HCT116 (cell line): Measurements from ENCODE around the gene THSD7A. TPM values are rescaled to one million over a fixed set of nuclear protein-coding genes. Genes with fewer than 3 reads are reported as not detected.

Experiments
- ATAC-seq: fragments of 200-7000 bp; cut with Tn5 transposase; 2 replicates; pipeline ENCODE4 v1.9.1; 2020; ENCODE audit warnings: mild to moderate bottlenecking, moderate library complexity
- BruUV-seq: library from RNA; stranded (reverse); fragments of 400-500 nt; replicated peaks from 2 replicates; lab custom pipeline; 2021; lab: Mats Ljungman, UMichigan
- CTCF ChIA-PET: fragments of 300-600 bp; sonication (Branson Sonifier 250); formaldehyde crosslinking; loops from one replicate; lab custom pipeline; 2021; ENCODE audit warnings: antibody characterized with exemption; lab: Charles Lee
- POLR2A ChIA-PET: fragments of 300-600, 350-600 bp; sonication (Branson Sonifier 250); formaldehyde crosslinking; loops from one replicate; lab custom pipeline; 2021; ENCODE audit warnings: antibody characterized with exemption; lab: Charles Lee
- RAD21 ChIA-PET, 2 experiments: fragments of 300-600 bp; sonication (Branson Sonifier 250); formaldehyde crosslinking; loops; one replicate each; lab custom pipeline; 2023; ENCODE audit warnings: low total read pairs in 2 of 2; ENCODE audit not compliant: uncharacterized antibody in 2 of 2, unreplicated experiment in 2 of 2, low non-redundant PET in 1 of 2; lab: Charles Lee
- DNase-seq: peaks from one replicate; pipeline ENCODE4 v3.0.0-alpha.2; 2010; ENCODE audit warnings: low read depth, low spot score
- H2AFZ ChIP-seq: fragments of 200-600 bp; shearing (Covaris generic), sonication (generic); 2 replicates; pipeline ENCODE4 v1.6.1; 2017; ENCODE audit warnings: low read depth, mixed run types, mixed read lengths, antibody characterized with exemption, low read length; ENCODE audit not compliant: poor library complexity, severe bottlenecking
- H3K27ac ChIP-seq: 2 replicates; pipeline ENCODE4 v1.5.1; 2012; ENCODE audit warnings: low read depth, low read length
- H3K27me3 ChIP-seq: fragments of 200-600 bp; sonication (generic); 2 replicates; pipeline ENCODE4 v1.6.1; 2016; ENCODE audit warnings: mixed run types, low read length, mixed read lengths; ENCODE audit not compliant: insufficient read depth
- H3K36me3 ChIP-seq, 2 experiments: fragments of 200-500 bp in 1 of 2; fragments of 200-600 bp in 1 of 2; sonication (Bioruptor generic) in 1 of 2; sonication (generic) in 1 of 2; 2 replicates each; pipeline versions ENCODE4 v1.5.1 to v1.6.1; 2014 to 2016; ENCODE audit warnings: low read length in 2 of 2, inconsistent platforms in 1 of 2, mixed read lengths in 1 of 2, mixed run types in 1 of 2; ENCODE audit not compliant: insufficient read depth in 2 of 2, control insufficient read depth in 1 of 2
- H3K4me1 ChIP-seq, 2 experiments: fragments of 200-600 bp in 1 of 2; sonication (generic) in 1 of 2; 2 replicates each; pipeline versions ENCODE4 v1.5.1 to v1.6.1; 2012 to 2017; ENCODE audit warnings: low read length in 2 of 2, inconsistent platforms in 1 of 2, mild to moderate bottlenecking in 1 of 2, mixed read lengths in 1 of 2, mixed run types in 1 of 2, moderate library complexity in 1 of 2; ENCODE audit not compliant: insufficient read depth in 2 of 2, control insufficient read depth in 1 of 2
- H3K4me2 ChIP-seq: fragments of 200-600 bp; sonication (generic); 2 replicates; pipeline ENCODE4 v1.6.1; 2017; ENCODE audit warnings: mixed run types, low read length, mixed read lengths
- H3K4me3 ChIP-seq, 2 experiments: fragments of 200-600 bp in 1 of 2; sonication (generic) in 1 of 2; replicated peaks in 1 of 2; 2 replicates each; pipeline ENCODE4 v1.5.1; 2011 to 2016; ENCODE audit warnings: low read length in 2 of 2, control low read depth in 1 of 2, low read depth in 1 of 2, mild to moderate bottlenecking in 1 of 2, mixed read lengths in 1 of 2, mixed run types in 1 of 2
- H3K79me2 ChIP-seq: fragments of 200-600 bp; sonication (generic); 2 replicates; pipeline ENCODE4 v1.6.1; 2017; ENCODE audit warnings: mild to moderate bottlenecking, mixed run types, low read length, moderate library complexity, mixed read lengths; ENCODE audit not compliant: insufficient read depth
- H3K9ac ChIP-seq: fragments of 200-600 bp; sonication (generic); 2 replicates; pipeline ENCODE4 v1.6.1; 2016; ENCODE audit warnings: low read length, mixed read lengths
- H3K9me2 ChIP-seq: fragments of 200-600 bp; sonication (generic), shearing (Covaris generic); 2 replicates; pipeline ENCODE4 v1.6.1; 2017; ENCODE audit warnings: mixed run types, mild to moderate bottlenecking, moderate library complexity; ENCODE audit not compliant: insufficient read depth
- H3K9me3 ChIP-seq, 2 experiments: fragments of 200-500 bp in 1 of 2; fragments of 200-600 bp in 1 of 2; sonication (Bioruptor generic) in 1 of 2; sonication (generic) in 1 of 2; 2 replicates each; pipeline ENCODE4 v1.6.1; 2014 to 2017; ENCODE audit warnings: low read length in 2 of 2, mixed read lengths in 2 of 2, inconsistent platforms in 1 of 2, low read depth in 1 of 2, mild to moderate bottlenecking in 1 of 2, mixed run types in 1 of 2, moderate library complexity in 1 of 2; ENCODE audit not compliant: control insufficient read depth in 1 of 2, insufficient read depth in 1 of 2
- H4K20me1 ChIP-seq: fragments of 200-600 bp; sonication (generic), shearing (Covaris generic); 2 replicates; pipeline ENCODE4 v1.6.1; 2017; ENCODE audit warnings: mixed run types, mild to moderate bottlenecking, moderate library complexity; ENCODE audit not compliant: insufficient read depth
- CBX3 ChIP-seq: IDR thresholded peaks from 2 replicates; pipeline ENCODE4 v1.6.1; 2012; ENCODE audit warnings: low read depth
- CEBPB ChIP-seq: IDR thresholded peaks from 2 replicates; pipeline ENCODE4 v1.6.1; 2012; ENCODE audit warnings: low read depth
- EGR1 ChIP-seq: IDR thresholded peaks from 2 replicates; pipeline ENCODE4 v1.6.1; 2012; ENCODE audit warnings: low read depth
- ELF1 ChIP-seq: IDR thresholded peaks from 2 replicates; pipeline ENCODE4 v1.6.1; 2012; ENCODE audit warnings: low read depth, borderline replicate concordance
- EZH2 ChIP-seq: fragments of 200-600 bp; sonication (generic); IDR thresholded peaks from 2 replicates; pipeline ENCODE4 v1.6.1; 2017; ENCODE audit warnings: antibody characterized with exemption, mixed run types
- EZH2phosphoT487 ChIP-seq: fragments of 200-600 bp; IDR thresholded peaks from 2 replicates; pipeline ENCODE4 v1.6.1; 2018; ENCODE audit warnings: antibody characterized with exemption, borderline replicate concordance
- FOSL1 ChIP-seq: IDR thresholded peaks from 2 replicates; pipeline ENCODE4 v1.6.1; 2012; ENCODE audit warnings: low read depth
- JUND ChIP-seq: IDR thresholded peaks from 2 replicates; pipeline ENCODE4 v1.6.1; 2012
- POLR2A ChIP-seq: IDR thresholded peaks from 2 replicates; pipeline ENCODE4 v1.7.0; 2011; ENCODE audit warnings: borderline replicate concordance; ENCODE audit not compliant: insufficient read depth, insufficient read length; ENCODE audit errors: extremely low read depth
- RAD21 ChIP-seq: IDR thresholded peaks from 2 replicates; pipeline ENCODE4 v1.6.1; 2012; ENCODE audit warnings: low read depth, mild to moderate bottlenecking
- SIN3A ChIP-seq: IDR thresholded peaks from 2 replicates; pipeline ENCODE4 v1.6.1; 2012; ENCODE audit warnings: low read depth
- SRF ChIP-seq: IDR thresholded peaks from 2 replicates; pipeline ENCODE4 v1.6.1; 2012; ENCODE audit warnings: low read depth
- TCF7L2 ChIP-seq: IDR thresholded peaks from 2 replicates; pipeline ENCODE4 v1.7.0; 2011; ENCODE audit warnings: borderline replicate concordance, inconsistent platforms; ENCODE audit not compliant: insufficient read depth, insufficient read length; ENCODE audit errors: extremely low read depth
- YY1 ChIP-seq: IDR thresholded peaks from 2 replicates; pipeline ENCODE4 v1.6.1; 2011; ENCODE audit warnings: low read length, low read depth, moderate library complexity, mild to moderate bottlenecking; ENCODE audit not compliant: insufficient replicate concordance; ENCODE audit errors: extremely low read depth
- ZFX ChIP-seq: fragments of 450-650 bp; IDR thresholded peaks from 2 replicates; pipeline ENCODE4 v1.6.1; 2017
- ZNF274 ChIP-seq: fragments of 200-500 bp; sonication (Bioruptor generic); IDR thresholded peaks from 2 replicates; pipeline ENCODE4 v1.6.1; 2014; ENCODE audit warnings: mild to moderate bottlenecking, low read depth, low read length, inconsistent platforms
- intact Hi-C: fragments of 100-400 bp; cut with micrococcal nuclease; formaldehyde crosslinking; loops from 2 replicates; pipeline ENCODE4 v1.10.0; 2022
- total RNA-seq: library from RNA; stranded (reverse); gene quantifications from one replicate; pipeline ENCODE4 v1.2.1, GENCODE V29; 2021; ENCODE audit not compliant: unreplicated experiment
- TF ChIP-seq, protein P1 (sequence below): IDR thresholded peaks from 2 replicates; pipeline ENCODE4 v1.6.1; 2011; ENCODE audit warnings: mild to moderate bottlenecking, low read length, moderate library complexity; ENCODE audit not compliant: insufficient replicate concordance; ENCODE audit errors: extremely low read depth
- TF ChIP-seq, protein P2 (sequence below): IDR thresholded peaks from 2 replicates; pipeline ENCODE4 v1.6.1; 2012
- TF ChIP-seq, protein P3 (sequence below), 3 experiments: fragments of 200-600 bp in 1 of 3; sonication (generic) in 1 of 3; IDR thresholded peaks in 2 of 3; conservative IDR thresholded peaks in 1 of 3; 2 replicates each; pipeline ENCODE4 v1.5.1; 2012 to 2017; ENCODE audit warnings: low read depth in 2 of 3, low read length in 2 of 3, antibody characterized with exemption in 1 of 3, borderline replicate concordance in 1 of 3, control low read depth in 1 of 3, mild to moderate bottlenecking in 1 of 3, mixed read lengths in 1 of 3, mixed run types in 1 of 3, moderate library complexity in 1 of 3; ENCODE audit not compliant: insufficient read depth in 1 of 3
- TF ChIP-seq, protein P4 (sequence below): IDR thresholded peaks from 2 replicates; pipeline ENCODE4 v1.6.1; 2012

The THSD7A gene
- total RNA-seq, 1 experiment from 2014 or later = 0.05 TPM

DNA sequence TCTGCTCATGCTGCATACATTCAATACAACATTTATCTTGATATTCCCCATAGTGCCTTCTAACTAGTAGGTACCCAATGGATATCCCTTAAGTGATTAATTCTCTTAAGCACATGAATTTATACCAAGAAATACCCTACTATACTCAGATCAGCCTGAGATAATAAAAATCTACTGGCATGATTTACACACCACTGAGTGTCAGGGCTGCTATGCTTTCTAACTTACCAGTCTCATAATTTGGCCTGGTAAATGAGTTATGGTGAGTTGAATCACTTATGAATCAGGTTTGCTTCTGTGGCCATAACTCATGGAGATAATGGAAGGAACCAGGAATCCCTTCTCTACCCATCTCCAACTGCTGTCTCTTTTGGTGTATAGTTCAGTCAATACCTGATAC, 122.8 kb downstream of the THSD7A start (continued):
- TF ChIP-seq EZH2phosphoT487 = no peak
- TF ChIP-seq, all 23 proteins: peak for 0

DNA sequence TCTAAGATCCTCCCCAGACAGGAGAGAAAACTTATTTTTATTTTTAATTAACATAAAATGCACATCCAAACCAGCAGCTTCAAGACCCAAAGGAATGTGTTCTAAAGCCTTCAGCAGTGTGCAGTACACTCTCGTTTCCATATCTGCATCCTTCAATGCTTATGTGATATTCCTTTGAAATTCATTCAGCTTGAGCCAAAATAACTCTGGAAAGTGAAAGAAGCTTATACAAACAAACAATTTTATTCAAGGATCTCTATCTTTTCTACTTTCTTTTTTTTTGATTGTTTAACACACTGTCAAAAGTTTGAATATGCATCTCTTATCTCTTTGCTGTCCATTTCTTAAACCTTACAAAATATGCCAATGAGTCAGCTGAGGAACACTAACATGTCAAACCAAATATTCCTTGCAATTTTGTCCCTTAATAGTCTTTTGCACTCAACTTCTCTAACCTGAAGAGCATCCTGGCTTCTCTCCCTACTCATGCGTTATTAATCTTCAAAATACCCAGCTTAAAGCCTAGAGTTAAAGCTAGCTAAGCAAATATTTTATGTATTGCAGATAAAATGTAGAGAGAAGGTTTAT, 124.3 kb downstream of the THSD7A start:
- no TSS peak for BruUV-seq
- no peaks in the 10 kb centered on the region for H4K20me1 ChIP-seq
- POLR2A ChIA-PET = no interaction called here
- no peak for DNase-seq
- H3K9me2 ChIP-seq = no peaks in the 10 kb centered on the region
- H3K9ac ChIP-seq = no peak overlapping the region
- no peaks in the 10 kb centered on the region for H3K36me3 ChIP-seq
- peaks cover 9 to 11% of the 10 kb centered on the region in 2 experiments; a peak in 3 of 4 replicates for H3K4me1 ChIP-seq
- no peaks in the 10 kb centered on the region for H3K27me3 ChIP-seq
- no peak overlapping the region for H3K4me2 ChIP-seq
- CTCF ChIA-PET = no interaction called here
- peak overlapping the region; percentile 7 for H2AFZ ChIP-seq
- TF ChIP-seq, protein P1, sequence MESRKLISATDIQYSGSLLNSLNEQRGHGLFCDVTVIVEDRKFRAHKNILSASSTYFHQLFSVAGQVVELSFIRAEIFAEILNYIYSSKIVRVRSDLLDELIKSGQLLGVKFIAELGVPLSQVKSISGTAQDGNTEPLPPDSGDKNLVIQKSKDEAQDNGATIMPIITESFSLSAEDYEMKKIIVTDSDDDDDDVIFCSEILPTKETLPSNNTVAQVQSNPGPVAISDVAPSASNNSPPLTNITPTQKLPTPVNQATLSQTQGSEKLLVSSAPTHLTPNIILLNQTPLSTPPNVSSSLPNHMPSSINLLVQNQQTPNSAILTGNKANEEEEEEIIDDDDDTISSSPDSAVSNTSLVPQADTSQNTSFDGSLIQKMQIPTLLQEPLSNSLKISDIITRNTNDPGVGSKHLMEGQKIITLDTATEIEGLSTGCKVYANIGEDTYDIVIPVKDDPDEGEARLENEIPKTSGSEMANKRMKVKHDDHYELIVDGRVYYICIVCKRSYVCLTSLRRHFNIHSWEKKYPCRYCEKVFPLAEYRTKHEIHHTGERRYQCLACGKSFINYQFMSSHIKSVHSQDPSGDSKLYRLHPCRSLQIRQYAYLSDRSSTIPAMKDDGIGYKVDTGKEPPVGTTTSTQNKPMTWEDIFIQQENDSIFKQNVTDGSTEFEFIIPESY = no peak
- TF ChIP-seq TCF7L2 (no peak), EGR1 (no peak), POLR2A (no peak), CBX3 (no peak), JUND (no peak), FOSL1 (no peak), EZH2 (no peak), YY1 (no peak), CEBPB (no peak), ZNF274 (no peak), SIN3A (no peak), ELF1 (no peak), EZH2phosphoT487 (no peak), ZFX (no peak), SRF (no peak), RAD21 (no peak)
- TF ChIP-seq, protein P2, sequence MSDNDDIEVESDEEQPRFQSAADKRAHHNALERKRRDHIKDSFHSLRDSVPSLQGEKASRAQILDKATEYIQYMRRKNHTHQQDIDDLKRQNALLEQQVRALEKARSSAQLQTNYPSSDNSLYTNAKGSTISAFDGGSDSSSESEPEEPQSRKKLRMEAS = no peak
- TF ChIP-seq, protein P3, sequence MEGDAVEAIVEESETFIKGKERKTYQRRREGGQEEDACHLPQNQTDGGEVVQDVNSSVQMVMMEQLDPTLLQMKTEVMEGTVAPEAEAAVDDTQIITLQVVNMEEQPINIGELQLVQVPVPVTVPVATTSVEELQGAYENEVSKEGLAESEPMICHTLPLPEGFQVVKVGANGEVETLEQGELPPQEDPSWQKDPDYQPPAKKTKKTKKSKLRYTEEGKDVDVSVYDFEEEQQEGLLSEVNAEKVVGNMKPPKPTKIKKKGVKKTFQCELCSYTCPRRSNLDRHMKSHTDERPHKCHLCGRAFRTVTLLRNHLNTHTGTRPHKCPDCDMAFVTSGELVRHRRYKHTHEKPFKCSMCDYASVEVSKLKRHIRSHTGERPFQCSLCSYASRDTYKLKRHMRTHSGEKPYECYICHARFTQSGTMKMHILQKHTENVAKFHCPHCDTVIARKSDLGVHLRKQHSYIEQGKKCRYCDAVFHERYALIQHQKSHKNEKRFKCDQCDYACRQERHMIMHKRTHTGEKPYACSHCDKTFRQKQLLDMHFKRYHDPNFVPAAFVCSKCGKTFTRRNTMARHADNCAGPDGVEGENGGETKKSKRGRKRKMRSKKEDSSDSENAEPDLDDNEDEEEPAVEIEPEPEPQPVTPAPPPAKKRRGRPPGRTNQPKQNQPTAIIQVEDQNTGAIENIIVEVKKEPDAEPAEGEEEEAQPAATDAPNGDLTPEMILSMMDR (IDR thresholded peaks at IDR 0.05 in 2 of 3, conservative IDR thresholded peaks at IDR 0.05 in 1 of 3; ENCODE audit: borderline replicate concordance in 1 of 3, insufficient read depth in 1 of 3, low read depth in 2 of 3, low read length in 2 of 3) = no peak
- TF ChIP-seq, protein P4, sequence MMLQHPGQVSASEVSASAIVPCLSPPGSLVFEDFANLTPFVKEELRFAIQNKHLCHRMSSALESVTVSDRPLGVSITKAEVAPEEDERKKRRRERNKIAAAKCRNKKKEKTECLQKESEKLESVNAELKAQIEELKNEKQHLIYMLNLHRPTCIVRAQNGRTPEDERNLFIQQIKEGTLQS = no peak
- H3K27ac ChIP-seq = no peak overlapping the region
- RAD21 ChIA-PET = no interaction called here
- intact Hi-C loops = no loop called here
- ATAC-seq = no peak
- no peak overlapping the region for H3K4me3 ChIP-seq
- no peaks in the 10 kb centered on the region for H3K79me2 ChIP-seq
- H3K9me3 ChIP-seq = no peaks in the 10 kb centered on the region
